Measurements from ENCODE around the gene MPP2. TPM values are rescaled to one million over a fixed set of nuclear protein-coding genes. Genes with fewer than 3 reads are reported as not detected.

MPP2 gene
- total and polyA plus RNA-seq, 8 donors = 0.43 to 6.4 (median 1.8) TPM

- Histone ChIP-seq H3K9me3 (no peaks in the 10 kb centered on the region), H3K4me1 (no peaks in the 10 kb centered on the region), H3K27me3 (no peaks in the 10 kb centered on the region), H3K36me3 (peaks cover 0 to 27% (median 6%) of the 10 kb centered on the region in 4 donors), H3K4me3 (no peak overlapping the region), H3K27ac (no peak overlapping the region)
- 31 to 55% (median 52%) methylated on average over 4 of the region's 4 CpGs for WGBS, 5 donors
- intact Hi-C loops (cut with DNase I; ENCODE audit: low total_unique reads) = no loop called here
- TF ChIP-seq EP300 (IDR thresholded peaks at IDR 0.05) (no peak), POLR2AphosphoS5 (IDR thresholded peaks at IDR 0.05) (no peak), CTCF (IDR thresholded peaks at IDR 0.05) (no peak), POLR2A (IDR thresholded peaks at IDR 0.05) (no peak)
- DNase-seq = no peak
These were observed 14.7 kb downstream of the MPP2 start for GRCh38 chr17:43892647-43892952.

- WGBS, 5 donors = 73 to 84% (median 83%) methylated on average over 5 of the region's 5 CpGs
- Histone ChIP-seq H3K4me1 (no peaks in the 10 kb centered on the region), H3K9me3 (no peaks in the 10 kb centered on the region), H3K36me3 (peaks cover 0 to 26% (median 6%) of the 10 kb centered on the region in 4 donors), H3K27me3 (no peaks in the 10 kb centered on the region), H3K27ac (no peak overlapping the region), H3K4me3 (no peak overlapping the region)
- DNase-seq = no peak
- intact Hi-C loops (cut with DNase I; ENCODE audit: low total_unique reads) = no loop called here
- TF ChIP-seq EP300 (IDR thresholded peaks at IDR 0.05) (no peak), POLR2A (IDR thresholded peaks at IDR 0.05) (no peak), CTCF (IDR thresholded peaks at IDR 0.05) (no peak), POLR2AphosphoS5 (IDR thresholded peaks at IDR 0.05) (no peak)
These were observed 15.3 kb downstream of the MPP2 start for GRCh38 chr17:43891851-43892646.

- Histone ChIP-seq H3K27ac (no peak overlapping the region), H3K4me1 (no peaks in the 10 kb centered on the region), H3K9me3 (no peaks in the 10 kb centered on the region), H3K4me3 (no peak overlapping the region), H3K36me3 (peaks cover 0 to 12% (median 2%) of the 10 kb centered on the region in 4 donors), H3K27me3 (no peaks in the 10 kb centered on the region)
- no peak for DNase-seq
- WGBS, 5 donors = 86 to 92% (median 87%) methylated on average over 1 of the region's 1 CpG
- intact Hi-C loops (cut with DNase I; ENCODE audit: low total_unique reads) = no loop called here
- TF ChIP-seq EP300 (IDR thresholded peaks at IDR 0.05) (no peak), POLR2A (IDR thresholded peaks at IDR 0.05) (no peak), POLR2AphosphoS5 (IDR thresholded peaks at IDR 0.05) (no peak), CTCF (IDR thresholded peaks at IDR 0.05) (no peak)
These were observed 17.1 kb downstream of the MPP2 start for GRCh38 chr17:43890240-43890639.

- Histone ChIP-seq H3K4me3 (no peak overlapping the region), H3K36me3 (peaks cover 0 to 13% (median 2%) of the 10 kb centered on the region in 4 donors), H3K9me3 (no peaks in the 10 kb centered on the region), H3K27ac (no peak overlapping the region), H3K4me1 (no peaks in the 10 kb centered on the region), H3K27me3 (no peaks in the 10 kb centered on the region)
- TF ChIP-seq POLR2AphosphoS5 (IDR thresholded peaks at IDR 0.05) = no peak
- TF ChIP-seq CTCF (IDR thresholded peaks at IDR 0.05) = no peak
- TF ChIP-seq POLR2A (IDR thresholded peaks at IDR 0.05) = no peak
- TF ChIP-seq EP300 (IDR thresholded peaks at IDR 0.05) = no peak
- intact Hi-C loops (cut with DNase I; ENCODE audit: low total_unique reads) = no loop called here
- DNase-seq = no peak
- 52 to 71% (median 64%) methylated on average over 4 of the region's 4 CpGs for WGBS, 5 donors
These were observed 18.8 kb downstream of the MPP2 start for GRCh38 chr17:43888548-43888947.

All from stomach (tissue), 9 donors.